ENCODE data around the gene SMIM45.

SMIM45 gene

DNA sequence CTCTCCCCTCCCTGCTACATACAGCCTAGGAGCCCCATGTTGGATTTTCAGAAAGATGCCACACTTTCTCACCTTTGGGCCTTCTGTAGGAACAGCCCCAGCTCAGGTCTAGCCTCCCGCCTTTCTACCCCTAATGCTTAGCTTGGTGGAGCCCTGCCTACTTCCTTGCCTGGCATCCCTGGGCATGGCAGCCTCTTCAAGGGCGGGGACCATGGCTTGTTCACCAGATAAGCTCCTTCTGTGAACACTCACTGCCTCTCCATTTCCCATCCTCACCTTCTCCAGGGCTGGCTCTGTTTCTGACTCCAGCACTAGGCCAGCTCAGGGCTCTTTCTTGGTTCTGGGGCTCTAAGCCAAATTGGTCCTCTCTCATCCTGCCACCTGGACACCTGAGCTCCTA, 18.7 kb downstream of the SMIM45 start:
- DNase-seq (ENCODE audit: low spot score), result no peak

DNA sequence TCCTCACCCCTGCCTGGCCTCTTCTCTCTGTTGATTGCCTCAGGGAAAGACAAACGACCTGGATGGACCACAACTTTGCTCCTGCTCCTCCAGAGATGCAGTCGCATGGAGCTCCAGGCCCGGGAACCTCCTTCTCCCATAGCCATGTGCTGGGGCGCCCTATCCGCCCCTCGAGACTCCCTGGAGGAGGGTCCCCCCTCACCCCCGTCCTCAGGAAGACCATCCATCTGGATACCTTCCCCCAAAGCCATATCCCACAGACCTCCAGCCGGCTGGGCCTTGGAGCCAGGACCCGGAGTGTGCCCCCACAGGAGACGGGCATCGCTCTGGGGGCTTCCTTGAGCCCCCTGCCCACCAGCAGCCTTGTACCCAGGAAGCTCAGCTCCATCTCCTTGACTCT, 19.5 kb downstream of the SMIM45 start:
- no peak for DNase-seq (ENCODE audit: low spot score)

GRCh38 chr22:41974691-41975290, 22.8 kb downstream of the SMIM45 start:
- DNase-seq (ENCODE audit: low spot score), result no peak

DNA sequence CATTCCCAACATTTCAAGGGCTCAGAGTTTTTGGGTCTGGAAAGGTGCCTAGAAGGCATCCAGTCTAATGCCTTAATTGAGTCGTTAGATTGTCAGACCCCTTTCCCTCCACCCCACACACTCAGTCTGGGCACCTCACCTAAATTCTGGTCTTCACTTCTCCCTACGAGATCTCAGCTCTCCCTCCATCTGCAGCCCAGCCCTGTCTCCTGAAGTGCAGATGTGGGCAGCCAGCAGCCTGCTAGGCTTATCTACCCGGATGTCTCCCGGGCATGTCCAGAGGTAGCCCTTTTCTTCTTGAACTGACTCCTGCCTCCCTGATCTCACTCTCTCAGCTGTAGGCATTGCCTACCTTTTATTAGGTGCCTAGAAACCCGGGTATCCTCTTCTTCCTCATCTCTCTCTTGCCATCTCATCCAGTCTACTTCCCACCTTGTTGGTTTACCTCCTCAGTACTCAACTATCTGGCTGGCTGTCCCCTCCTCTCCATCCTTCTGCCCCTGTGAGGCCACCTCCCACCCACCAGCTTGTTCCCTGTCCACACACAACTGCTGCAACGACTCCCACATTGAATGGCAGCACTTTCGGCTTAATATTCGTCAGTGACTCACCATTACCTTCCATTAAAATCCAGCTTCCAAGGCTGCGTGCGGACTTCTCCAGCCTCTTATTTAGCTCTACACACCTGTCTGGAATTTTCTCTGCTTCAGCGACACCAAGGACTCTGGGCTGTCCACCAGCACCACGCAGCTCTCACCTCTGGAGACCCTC, 23.5 kb downstream of the SMIM45 start:
- DNase-seq (ENCODE audit: low spot score), result no peak

- DNase-seq (ENCODE audit: low spot score), result peak; percentile 61
Measured at GRCh38 chr22:41976070-41976901, 24.3 kb downstream of the SMIM45 start.

DNA sequence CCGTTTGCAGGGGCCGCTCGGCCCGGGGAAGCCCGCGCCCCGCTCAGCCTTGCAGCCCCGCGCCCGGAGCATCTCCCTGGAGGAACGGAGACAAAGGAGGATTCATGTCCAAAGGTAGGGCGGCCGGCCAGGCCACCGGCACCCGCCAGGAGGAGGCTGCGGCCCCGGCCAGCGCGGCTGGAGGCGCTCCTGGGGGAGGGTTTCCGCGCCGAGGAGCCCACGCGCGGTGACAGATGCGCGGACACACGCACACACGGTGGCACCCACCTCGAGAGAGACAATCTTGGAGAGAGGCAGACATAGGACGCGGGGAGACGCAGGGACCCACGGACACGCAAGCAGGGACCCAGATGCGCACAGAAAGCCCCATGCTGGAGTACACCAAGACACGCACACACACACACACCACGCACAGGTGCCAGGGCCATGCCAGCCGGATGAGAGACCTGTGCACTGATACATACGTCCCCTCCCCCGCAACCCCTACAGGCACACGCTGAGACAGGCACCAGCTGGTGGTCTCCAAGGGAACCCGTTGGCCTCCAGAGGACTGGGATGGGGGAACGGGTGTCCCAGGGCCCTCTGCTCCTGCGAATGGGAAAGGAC, 25.1 kb downstream of the SMIM45 start:
- DNase-seq (ENCODE audit: low spot score), result no peak

GRCh38 chr22:41978732-41979131, 26.8 kb downstream of the SMIM45 start:
- no peak for DNase-seq (ENCODE audit: low spot score)

GRCh38 chr22:41979423-41980250, 27.7 kb downstream of the SMIM45 start:
- DNase-seq (ENCODE audit: low spot score), result no peak

DNA sequence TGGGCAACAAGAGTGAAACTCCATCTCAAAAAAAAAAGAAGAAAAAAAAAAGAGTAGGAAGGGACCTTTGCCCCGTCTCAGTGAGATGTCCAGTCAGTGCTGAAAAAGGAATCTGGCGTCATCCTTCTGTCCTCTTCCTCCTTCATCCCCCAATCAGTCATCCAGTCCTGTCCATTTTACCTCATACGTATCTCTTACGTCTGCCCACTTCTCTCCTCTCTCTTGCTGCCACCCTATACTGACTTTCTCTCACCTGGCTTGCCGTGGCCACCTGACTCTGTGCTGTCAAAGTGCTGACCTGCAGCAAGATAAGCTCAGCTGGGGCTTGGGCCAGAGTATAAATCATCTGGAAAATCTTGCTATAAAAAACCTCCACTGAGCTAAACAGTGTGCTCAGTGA, 30.9 kb downstream of the SMIM45 start:
- DNase-seq (ENCODE audit: low spot score), result no peak

GRCh38 chr22:41983513-41984405, 31.8 kb downstream of the SMIM45 start:
- DNase-seq (ENCODE audit: low spot score), result no peak

GRCh38 chr22:41987276-41987675, 35.3 kb downstream of the SMIM45 start:
- DNase-seq (ENCODE audit: low spot score), result no peak

- DNase-seq (ENCODE audit: low spot score), result no peak
Measured at GRCh38 chr22:41989246-41989645, 37.3 kb downstream of the SMIM45 start.

DNA sequence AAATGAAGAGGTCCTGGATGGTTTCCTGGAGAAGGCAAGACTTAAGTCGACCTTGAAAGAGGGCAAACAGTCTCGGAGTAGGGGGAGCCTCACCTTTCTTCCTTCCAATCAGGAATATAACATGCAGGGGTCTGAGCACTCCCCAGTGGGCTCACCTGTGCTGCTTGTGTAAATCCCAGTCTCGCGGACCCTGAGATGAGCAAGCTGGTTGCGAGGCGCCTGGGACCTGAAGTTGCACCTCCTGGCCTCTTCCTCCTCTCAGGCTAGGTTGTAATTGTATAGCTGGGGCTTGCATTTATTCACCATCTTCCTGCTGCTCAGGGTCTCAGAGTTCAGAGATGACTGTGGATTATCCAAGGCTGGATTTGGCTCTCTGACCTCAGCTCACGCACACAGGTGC, 39.2 kb downstream of the SMIM45 start:
- no peak for DNase-seq (ENCODE audit: low spot score)

GRCh38 chr22:41992496-41992895, 40.5 kb downstream of the SMIM45 start:
- DNase-seq (ENCODE audit: low spot score), result no peak

- no peak for DNase-seq (ENCODE audit: low spot score)
Measured at GRCh38 chr22:41995211-41995610, 43.3 kb downstream of the SMIM45 start.

DNA sequence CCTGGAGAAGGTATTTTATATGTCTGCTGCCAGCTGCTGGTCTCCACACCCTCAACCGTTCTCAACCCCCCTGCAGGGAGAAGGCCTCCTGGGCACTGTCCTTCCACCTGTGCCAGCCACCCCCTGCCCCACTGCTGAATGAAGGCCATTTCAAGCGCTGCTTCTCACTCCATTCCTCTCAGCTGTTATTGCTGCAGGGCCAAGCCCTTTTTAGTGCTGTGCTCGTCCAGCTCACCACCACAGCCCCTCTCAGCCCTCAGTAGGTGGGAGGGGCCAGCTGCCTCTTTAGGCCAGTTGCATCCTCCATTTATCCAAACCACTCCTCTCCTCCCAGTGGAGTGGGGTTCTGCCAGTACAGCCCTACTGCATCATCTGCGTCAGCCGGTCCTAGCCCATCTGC, 44.9 kb downstream of the SMIM45 start:
- no peak for DNase-seq (ENCODE audit: low spot score)

- peak; percentile 76 for DNase-seq (ENCODE audit: low spot score)
Measured at GRCh38 chr22:41998361-41999261, 46.7 kb downstream of the SMIM45 start, which contains the start of gene WBP2NL. Gene WBP2NL, plus strand, starts transcription at chr22:41998788. Its CDS starts 31 bp downstream, at chr22:41998819.

DNA sequence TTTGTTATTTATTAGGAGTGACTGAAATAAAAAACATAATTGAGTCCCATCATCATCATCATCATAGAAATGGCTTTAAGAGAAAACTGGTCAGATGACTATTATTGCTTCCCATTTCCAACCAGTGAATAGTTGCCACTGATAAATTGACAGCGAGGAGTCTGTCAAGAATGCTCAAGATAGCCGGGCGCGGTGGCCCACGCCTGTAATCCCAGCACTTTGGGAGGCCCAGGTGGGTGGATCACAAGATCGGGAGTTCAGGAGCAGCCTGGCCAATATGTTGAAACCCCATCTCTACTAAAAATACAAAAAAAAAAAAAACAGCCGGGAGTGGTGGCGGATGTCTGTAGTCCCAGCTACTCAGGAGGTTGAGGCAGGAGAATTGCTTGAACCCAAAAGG, 48.5 kb downstream of the SMIM45 start:
- no peak for DNase-seq (ENCODE audit: low spot score)

GRCh38 chr22:42001121-42001520, 49.2 kb downstream of the SMIM45 start:
- no peak for DNase-seq (ENCODE audit: low spot score)
